NCI-H2196 treated with DMSO at 0.1 percent for 48 hours (cell line): ENCODE measurements around the gene MVB12B.

Source experiments
- DNase-seq: peaks from one replicate; lab custom pipeline; 2025; ENCODE audit not compliant: unreplicated experiment; lab: John Stamatoyannopoulos, UW

The MVB12B gene

GRCh38 chr9:126423142-126423915 is 96.7 kb downstream of the MVB12B start:
- DNase-seq, result no peak

DNA sequence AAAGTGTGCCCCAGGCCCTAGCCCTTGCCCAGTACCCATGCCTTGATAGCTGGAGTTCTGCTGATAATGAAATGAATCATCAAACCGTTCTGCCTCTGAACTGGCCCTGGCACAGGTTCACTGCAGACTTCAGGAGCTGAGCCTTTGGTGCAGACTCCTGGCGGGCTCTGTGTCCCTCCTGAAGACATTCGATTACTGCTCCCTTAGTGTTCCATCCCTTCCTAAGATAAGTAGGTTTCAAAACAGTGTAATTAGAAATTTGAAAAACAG is 97.2 kb downstream of the MVB12B start:
- no peak for DNase-seq

DNA sequence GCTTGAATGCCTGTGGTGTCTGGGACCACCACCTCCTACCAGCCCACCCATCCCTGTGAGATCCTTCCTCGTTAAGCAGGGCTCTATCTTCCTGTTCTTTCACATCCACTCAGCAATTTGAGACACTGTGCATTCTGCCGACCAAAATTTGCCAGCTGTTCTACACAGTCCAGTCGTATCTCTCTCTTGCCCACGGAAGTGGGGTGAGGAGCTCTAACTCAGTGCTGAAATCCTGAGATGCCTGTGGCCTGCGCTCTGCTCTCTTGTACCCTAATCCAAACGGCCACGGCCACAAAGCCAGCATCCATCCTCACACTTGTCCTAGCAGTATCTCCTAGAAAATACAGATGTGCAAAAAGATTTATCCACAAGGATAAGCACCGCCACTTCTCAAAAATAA is 97.9 kb downstream of the MVB12B start:
- DNase-seq, result no peak

DNA sequence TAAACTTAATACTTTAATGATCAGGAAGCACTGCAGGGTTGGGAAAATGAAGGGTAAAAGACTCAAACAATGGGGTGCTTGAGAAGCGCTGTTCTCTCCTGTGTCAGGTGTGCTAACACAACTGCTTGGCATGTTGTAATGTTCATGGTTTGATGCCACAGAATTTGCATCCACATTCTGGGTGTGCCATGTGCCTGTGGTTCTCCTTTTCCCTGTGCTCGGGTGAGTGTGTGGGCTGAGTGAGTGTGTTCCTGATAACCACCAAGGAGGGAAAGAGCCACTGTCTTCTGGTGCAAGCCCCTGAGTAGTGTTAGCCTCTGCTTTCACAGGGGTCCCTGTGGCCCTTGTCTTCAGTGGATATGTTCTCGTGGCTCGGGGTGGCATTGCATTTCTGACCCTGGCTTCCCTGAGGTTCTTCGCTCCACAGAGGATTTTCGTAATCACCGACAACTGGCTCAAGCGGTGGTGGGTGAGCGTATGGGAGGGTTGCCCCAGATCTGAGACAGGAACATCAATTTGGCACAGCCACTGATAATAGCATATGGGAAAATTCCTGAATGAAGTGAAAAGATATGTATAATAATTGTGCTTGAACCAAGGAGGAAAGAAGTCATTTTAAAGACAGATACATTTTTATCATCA is 102.0 kb downstream of the MVB12B start:
- DNase-seq, result no peak

- no peak for DNase-seq
These were observed 102.6 kb downstream of the MVB12B start for GRCh38 chr9:126429190-126429589.

DNA sequence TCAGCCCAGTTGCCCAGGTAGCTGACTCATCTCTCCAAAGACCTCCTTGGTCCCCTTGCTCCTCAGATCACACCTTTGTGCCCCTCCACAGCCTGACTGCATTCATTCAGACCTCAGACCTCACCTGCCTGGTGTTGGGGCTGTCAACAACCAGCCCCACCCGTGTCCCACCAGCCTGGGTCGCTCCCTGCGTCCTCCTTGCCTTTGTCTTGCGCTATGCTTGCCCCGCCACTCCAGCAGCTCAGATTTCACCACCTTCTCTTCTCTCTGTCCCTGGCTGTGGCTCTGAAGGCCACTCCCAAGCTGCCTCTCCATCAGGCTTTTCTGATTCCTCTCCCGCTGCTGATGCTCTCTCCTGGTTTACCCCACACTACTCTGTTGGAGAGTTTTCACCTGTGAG is 103.5 kb downstream of the MVB12B start:
- DNase-seq, result no peak

- no peak for DNase-seq
These were observed 104.6 kb downstream of the MVB12B start for GRCh38 chr9:126431077-126431742.

- no peak for DNase-seq
These were observed 106.0 kb downstream of the MVB12B start for GRCh38 chr9:126432659-126433058.

DNA sequence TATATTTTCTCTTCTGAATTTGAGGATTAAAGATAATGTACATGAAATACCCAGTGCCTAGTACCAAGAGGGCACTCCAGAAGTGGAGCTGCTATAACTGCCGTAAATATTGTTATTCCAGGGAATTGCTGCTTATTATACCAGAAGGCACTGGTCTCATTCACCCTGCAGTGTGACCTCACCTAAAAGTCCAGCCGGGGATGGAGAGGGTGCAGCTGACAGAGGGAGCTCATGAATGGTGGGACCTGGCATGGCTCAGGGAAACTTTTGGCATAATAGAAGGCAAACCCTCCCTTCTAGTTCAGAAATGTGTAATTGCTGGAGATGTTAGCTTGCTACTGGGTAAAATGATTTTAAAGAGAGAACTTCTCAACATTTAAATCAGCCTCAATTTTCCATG is 108.5 kb downstream of the MVB12B start:
- DNase-seq, result no peak

DNA sequence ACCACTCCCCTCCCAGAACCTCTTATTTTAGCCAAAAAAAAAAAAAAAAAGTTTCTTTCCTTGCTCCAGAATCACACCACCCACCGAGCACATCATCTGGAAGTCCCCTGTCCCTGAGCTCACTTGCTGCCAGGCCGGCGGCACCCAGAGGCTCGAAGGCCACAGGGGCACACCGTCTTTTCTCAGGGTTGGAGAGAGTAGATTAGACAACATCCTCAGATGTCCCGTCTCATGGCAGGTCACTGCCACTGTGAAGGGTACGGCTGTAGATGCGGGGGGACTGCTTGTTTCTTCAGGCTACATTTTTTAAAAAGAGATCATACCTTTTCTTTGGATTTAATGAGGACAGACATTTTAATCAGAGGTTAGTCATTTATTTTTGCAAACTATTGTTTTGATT is 109.0 kb downstream of the MVB12B start:
- no peak for DNase-seq

- DNase-seq, result no peak
These were observed 110.1 kb downstream of the MVB12B start for GRCh38 chr9:126436545-126437267.

DNA sequence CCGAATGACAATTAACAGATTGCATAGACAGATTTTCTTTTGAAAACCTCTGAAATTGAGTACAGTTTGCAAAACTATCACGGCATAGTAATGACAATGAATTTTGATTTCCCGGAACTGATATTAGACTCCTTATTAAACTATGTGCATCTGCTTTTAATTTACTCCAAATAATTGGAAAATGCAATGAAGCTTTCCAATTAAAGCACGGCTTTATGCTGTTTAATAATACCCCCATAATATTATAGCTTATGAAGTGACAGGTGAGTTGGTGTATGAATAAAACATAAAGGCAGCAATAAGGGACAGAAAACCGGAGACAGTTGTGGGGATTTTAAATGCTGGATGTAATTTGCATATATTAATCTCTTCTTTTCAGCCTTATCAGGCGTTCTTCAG is 110.6 kb downstream of the MVB12B start:
- no peak for DNase-seq

GRCh38 chr9:126437701-126438100 is 111.1 kb downstream of the MVB12B start:
- DNase-seq, result no peak

- no peak for DNase-seq
These were observed 112.2 kb downstream of the MVB12B start for GRCh38 chr9:126438741-126439401.

DNA sequence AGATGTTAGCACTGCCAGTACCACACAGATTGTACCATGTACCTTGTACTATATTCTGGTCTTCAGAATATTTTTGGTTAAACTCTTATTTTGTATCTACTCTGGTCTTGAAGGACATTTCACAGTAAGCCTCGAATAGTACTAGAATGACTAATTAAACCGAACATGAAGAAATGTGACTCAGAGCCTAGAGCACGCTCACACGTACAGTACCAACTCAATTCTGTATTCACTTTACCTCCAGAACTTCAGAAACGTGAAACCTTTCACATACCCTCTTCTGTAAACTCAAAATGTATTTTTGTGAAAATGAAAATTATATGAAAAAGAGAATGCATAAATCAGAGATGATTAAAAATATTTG is 112.8 kb downstream of the MVB12B start:
- no peak for DNase-seq

DNA sequence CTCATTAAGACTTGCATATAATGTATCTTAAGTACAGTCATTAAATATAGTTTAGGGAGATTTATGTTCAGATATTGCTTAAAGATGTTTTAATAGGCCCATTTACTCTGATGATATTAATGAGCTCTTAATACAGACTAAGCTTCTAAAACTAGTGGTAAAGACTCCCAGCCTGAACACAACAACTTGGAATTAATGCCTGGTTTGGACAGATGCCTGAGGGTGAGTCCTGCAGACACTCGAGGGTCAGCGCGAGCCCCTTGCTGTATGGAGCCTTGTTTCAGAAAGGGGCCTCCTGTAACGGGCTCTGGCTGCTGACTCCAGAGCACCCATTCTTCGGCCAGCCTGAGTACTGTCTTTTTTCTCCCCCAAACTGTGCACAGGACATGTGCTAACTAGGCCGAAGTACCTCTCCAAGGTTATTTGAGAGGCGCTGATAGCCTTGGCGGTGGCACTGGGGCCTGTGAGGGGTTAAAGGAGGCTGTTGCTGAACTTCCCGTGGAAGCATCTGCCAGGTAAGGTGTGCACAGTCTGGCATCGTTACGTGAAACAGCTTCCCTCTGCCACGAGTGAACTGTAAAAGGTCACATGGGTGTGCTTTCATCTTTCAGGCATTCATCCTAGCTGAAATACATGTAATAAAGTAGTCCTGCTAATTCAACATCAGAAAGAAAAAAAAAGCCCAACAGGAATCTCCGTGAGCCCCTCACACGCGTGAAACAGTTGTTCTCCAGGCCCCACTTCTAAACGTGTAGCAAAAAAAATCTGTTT is 113.4 kb downstream of the MVB12B start:
- no peak for DNase-seq

- DNase-seq, result no peak
These were observed 114.3 kb downstream of the MVB12B start for GRCh38 chr9:126440940-126441339.

DNA sequence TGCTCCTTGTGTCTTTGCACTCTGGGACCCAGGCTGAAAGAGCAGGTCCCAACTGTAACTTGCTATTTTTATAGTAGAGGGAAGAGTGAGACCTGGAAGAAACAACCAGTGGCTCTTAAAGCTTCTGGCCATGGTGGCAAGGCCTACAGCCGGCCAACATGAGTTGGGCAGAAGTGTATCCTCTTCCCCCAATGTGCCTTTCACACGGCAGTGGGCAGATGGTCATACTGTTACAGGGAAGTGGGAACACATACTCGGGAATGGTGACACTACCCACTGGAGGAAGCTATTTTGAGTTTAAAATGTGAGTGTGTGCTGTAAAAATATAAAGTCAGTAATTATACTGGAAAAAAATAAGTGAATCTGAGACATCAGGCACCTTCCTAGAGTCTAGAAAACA is 116.0 kb downstream of the MVB12B start:
- no peak for DNase-seq

GRCh38 chr9:126443144-126443543 is 116.5 kb downstream of the MVB12B start:
- no peak for DNase-seq

- no peak for DNase-seq
These were observed 121.5 kb downstream of the MVB12B start for GRCh38 chr9:126448136-126448535.
